Femur (tissue), 1 donor: ENCODE results near the gene APCDD1.

Source experiments
- DNase-seq: peaks from one replicate; pipeline ENCODE4 v3.0.0-alpha.2; 2017

APCDD1 gene

GRCh38 chr18:10432781-10433180, 21.7 kb upstream of the APCDD1 start:
- no peak for DNase-seq

- no peak for DNase-seq
Observed at GRCh38 chr18:10436160-10436559, 18.3 kb upstream of the APCDD1 start.

- DNase-seq: no peak
Observed at GRCh38 chr18:10437837-10438236, 16.6 kb upstream of the APCDD1 start.

- no peak for DNase-seq
Observed at GRCh38 chr18:10439898-10440297, 14.5 kb upstream of the APCDD1 start.

DNA sequence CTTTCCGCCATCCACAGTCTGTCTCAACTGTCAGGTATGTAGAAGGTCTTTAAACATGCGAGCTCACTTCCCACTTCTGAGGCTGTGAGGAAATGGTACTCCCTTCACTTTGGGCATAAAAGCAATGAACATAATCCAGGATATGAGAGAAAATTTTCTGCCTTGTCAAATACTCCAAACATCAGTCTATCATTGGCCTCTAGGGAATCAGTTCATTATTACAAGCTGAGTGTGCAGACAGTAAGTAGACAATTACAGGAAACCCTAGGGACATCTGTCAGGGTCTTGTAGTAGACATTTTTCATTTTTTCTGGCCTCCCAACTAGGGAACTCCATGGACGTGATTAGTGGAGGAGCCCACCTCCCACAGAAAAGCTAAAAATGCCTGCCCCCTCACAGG, 13.6 kb upstream of the APCDD1 start:
- no peak for DNase-seq

- no peak for DNase-seq
Observed at GRCh38 chr18:10441472-10441871, 13.0 kb upstream of the APCDD1 start.

- DNase-seq: no peak
Observed at GRCh38 chr18:10442551-10442971, 11.9 kb upstream of the APCDD1 start.

- no peak for DNase-seq
Observed at GRCh38 chr18:10443001-10443400, 11.4 kb upstream of the APCDD1 start.

- no peak for DNase-seq
Observed at GRCh38 chr18:10444314-10445006, 10.0 kb upstream of the APCDD1 start.

DNA sequence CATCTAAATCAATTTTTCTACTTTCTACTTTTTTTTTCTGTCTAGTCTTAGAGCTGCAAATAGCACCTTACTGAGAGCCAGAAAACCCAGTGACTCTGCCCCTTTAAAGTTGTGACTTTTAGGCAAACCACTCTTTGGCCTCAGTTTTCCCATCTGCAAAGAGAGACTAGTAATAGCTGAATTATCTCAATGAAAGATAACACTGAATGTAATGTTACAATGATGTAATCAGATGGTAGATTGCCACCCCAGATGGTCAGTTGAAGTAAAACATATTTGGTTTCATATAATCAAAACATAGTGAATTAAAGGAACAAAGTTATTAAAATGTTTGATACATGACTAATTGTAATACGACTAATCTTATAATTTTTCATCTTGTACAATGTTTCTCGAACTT, 5.0 kb upstream of the APCDD1 start:
- no peak for DNase-seq

DNA sequence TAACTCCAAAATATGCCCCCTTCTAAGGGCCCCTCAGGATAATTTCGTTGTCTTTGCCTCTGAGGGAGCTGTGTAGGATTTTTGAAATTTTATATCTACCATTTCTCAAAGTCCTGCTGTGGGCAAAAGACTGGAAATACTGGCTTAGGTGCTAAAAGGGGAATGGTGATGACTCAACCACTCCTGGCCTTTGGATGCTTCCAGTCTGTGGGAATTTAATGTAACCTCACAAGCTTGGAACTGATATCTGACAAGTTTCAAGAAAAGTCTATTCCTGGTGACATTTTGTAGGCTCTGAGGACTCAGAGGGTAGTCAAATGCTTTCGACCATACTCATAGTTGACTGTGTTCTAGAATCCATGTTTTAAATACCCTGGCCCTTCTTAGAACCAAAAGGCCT, 3.4 kb upstream of the APCDD1 start:
- DNase-seq: no peak

- DNase-seq: no peak
Observed at GRCh38 chr18:10453261-10453805, 1.1 kb upstream of the APCDD1 start.

GRCh38 chr18:10454681-10455557, 484 bp downstream of the APCDD1 start:
- peak; percentile 41 for DNase-seq

DNA sequence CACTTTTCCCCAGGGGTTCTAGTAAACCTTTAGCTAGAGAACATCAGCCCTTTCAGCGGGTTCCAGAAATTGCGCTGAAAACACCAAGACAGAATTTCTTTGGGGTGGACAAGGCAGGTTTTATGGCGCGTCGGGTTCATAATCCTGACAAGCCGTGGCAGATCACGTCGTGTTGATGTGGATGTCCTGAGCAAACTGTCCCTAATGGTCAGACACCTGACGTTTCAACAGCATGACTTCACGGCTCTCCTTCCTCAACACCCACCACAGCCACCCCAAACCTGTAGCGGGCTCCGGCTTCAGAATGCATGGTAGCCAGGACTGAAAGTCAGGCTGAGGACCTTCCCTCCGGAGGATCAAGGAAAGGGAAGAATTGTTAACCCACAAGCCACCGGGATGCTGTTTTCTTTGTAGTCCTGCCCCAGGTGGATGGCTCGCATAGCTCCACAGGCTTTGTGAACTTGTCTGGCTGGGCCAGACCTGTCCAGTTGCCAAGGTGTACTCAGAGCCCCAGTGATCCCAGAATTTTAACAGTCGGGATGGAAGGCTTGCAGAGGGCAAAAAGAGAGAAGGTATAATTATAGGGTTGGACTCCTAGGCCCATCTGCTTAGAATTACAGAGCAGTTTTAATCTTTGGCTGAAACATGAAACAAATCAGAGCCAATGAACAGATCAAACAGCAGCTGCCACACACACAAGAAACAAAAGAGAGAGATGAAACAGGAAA, 1.5 kb downstream of the APCDD1 start:
- DNase-seq: no peak

DNA sequence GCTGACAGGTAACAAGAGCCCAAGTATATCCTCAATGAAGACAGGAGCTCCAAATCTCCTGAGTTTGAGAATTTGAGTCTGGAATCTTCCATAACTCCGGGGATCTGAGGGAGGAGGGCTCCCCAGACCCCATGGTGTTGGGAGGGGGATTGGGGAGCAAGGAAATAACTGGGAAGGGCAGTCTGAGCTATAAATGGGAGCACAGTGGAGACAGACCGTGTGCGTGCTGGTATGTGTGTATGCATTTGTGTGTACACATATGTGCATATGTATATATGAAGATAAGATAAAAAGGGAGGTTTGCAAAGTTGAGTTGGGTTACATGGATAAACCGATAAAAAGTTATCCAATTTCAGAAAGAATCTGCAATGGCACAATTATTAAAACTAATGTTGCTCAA, 2.3 kb downstream of the APCDD1 start:
- no peak for DNase-seq

DNA sequence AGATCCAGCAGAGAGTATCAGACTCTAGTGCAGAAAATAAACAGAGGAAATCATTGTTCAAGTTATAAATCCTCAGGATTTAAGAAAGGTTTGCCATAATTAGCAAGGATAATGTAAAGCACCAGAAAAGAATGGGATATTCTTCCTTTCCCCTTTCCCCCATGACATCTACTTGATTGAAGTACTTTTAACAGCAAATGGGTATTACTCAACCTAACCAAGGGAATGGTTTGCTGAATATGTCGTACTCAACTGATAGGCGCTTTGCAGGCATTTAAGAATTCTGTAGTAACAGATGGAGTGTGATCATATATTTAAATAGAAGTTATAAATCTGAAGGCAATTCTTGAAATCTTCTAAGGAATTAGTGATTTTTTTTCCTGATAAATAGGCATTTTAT, 2.7 kb downstream of the APCDD1 start:
- DNase-seq: no peak

DNA sequence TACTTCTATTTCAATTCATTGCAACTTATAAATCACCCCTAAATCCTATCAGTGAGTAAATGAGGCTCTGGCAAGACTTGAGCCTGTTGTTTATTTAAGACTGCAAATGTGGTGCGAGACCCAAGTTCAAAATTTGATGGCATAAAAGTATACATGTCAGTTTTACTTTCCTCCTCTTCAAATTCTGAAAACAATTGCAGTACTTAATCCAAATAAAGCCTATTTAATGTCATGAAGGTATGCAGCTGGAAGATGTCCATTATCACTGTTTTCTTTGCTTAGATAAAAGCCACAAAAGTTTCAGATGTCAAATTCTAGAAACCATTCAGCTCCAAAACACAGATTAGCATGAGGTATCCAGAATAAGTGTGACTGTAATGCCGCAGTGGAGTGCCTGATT, 3.3 kb downstream of the APCDD1 start:
- no peak for DNase-seq

- DNase-seq: no peak
Observed at GRCh38 chr18:10458691-10459090, 4.3 kb downstream of the APCDD1 start.

- no peak for DNase-seq
Observed at GRCh38 chr18:10459587-10459986, 5.2 kb downstream of the APCDD1 start.

GRCh38 chr18:10460414-10461018, 6.1 kb downstream of the APCDD1 start:
- DNase-seq: no peak

GRCh38 chr18:10461989-10462388, 7.6 kb downstream of the APCDD1 start:
- no peak for DNase-seq

- DNase-seq: no peak
Observed at GRCh38 chr18:10462597-10462996, 8.2 kb downstream of the APCDD1 start.

DNA sequence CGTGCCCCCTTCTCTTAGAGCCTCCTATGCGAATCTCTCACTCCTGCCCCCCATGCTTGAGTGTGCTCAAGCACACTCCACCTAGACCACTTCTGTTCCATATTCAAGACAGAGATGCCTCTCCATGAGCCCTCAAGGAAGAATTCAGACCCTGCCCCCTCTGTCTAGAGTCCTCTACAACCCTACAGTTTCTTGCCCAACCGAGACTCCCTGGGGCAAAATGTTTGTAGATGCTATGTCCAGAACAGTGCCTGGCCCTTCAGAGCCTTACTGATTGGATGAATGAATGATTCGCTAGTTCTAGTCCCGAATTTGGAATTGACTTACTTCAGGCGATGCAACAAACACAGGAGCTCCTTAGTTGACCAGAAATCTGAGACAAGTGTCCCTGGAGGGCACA, 8.7 kb downstream of the APCDD1 start:
- DNase-seq: no peak
